Type B pancreatic cell (in vitro differentiated cells): Measurements from ENCODE around the gene PTPRA. TPM values are rescaled to one million over a fixed set of nuclear protein-coding genes. Genes with fewer than 3 reads are reported as not detected.

Source experiments
- DNase-seq: peaks from one replicate; pipeline ENCODE4 v3.0.0; 2021; ENCODE audit warnings: mixed read lengths; ENCODE audit not compliant: unreplicated experiment; ENCODE audit errors: extremely low spot score
- H3K27ac Mint-ChIP-seq: 2 replicates; pipeline ENCODE4 v1.8.0; 2021; ENCODE audit warnings: mild to moderate bottlenecking, mixed read lengths
- H3K27me3 Mint-ChIP-seq: 2 replicates; pipeline ENCODE4 v1.8.0; 2021; ENCODE audit warnings: mixed read lengths
- H3K36me3 Mint-ChIP-seq: 2 replicates; pipeline ENCODE4 v1.8.0; 2021; ENCODE audit warnings: mixed read lengths
- H3K4me1 Mint-ChIP-seq: one replicate; pipeline ENCODE4 v1.8.0; 2021; ENCODE audit warnings: mixed read lengths; ENCODE audit not compliant: unreplicated experiment
- H3K4me3 Mint-ChIP-seq: 2 replicates; pipeline ENCODE4 v1.8.0; 2021; ENCODE audit warnings: mild to moderate bottlenecking, mixed read lengths
- H3K9me3 Mint-ChIP-seq: 2 replicates; pipeline ENCODE4 v1.8.0; 2021; ENCODE audit warnings: mixed read lengths
- CTCF ChIP-seq: fragments of 200-600 bp; sonication (generic); conservative IDR thresholded peaks from 2 replicates; pipeline ENCODE4 v1.5.0; 2021; ENCODE audit warnings: antibody characterized with exemption, mild to moderate bottlenecking
- total RNA-seq: library from RNA; stranded (reverse); gene quantifications from 2 replicates; pipeline ENCODE4 v1.2.1, GENCODE V29; 2021; ENCODE audit warnings: low replicate concordance

Gene PTPRA
- total RNA-seq, 1 donor from 2014 or later: 73.8 TPM

DNA sequence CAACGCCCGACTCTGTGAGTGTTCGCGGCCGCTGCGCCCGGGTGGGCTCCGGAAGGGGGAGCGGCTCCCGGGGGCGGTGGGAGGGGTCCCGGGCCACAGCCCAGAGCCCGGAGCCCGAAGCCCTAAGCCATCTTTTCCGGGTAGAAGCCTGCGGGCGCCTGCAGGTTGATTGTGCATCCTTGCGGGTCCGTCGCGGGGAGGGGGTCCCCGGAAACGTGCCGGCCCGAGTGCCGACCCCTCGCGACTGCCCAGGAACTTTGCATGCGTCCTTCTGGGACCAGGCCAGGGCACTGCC is 413 bp downstream of the PTPRA start:
- Mint-ChIP-seq H3K4me1 (peaks cover 31% of the 10 kb centered on the region), H3K36me3 (no peaks in the 10 kb centered on the region), H3K27me3 (peaks cover 30% of the 10 kb centered on the region), H3K4me3 (peak overlapping the region; percentile 93), H3K27ac (peak overlapping the region; percentile 39), H3K9me3 (no peaks in the 10 kb centered on the region)
- no peak for DNase-seq
- TF ChIP-seq CTCF: no peak

GRCh38 chr20:2874456-2874855 is 1.2 kb downstream of the PTPRA start:
- no peak for TF ChIP-seq CTCF
- Mint-ChIP-seq H3K4me1 (peaks cover 32% of the 10 kb centered on the region), H3K4me3 (peak overlapping the region; percentile 93), H3K27me3 (peaks cover 27% of the 10 kb centered on the region), H3K36me3 (no peaks in the 10 kb centered on the region), H3K27ac (no peak overlapping the region), H3K9me3 (no peaks in the 10 kb centered on the region)
- no peak for DNase-seq

GRCh38 chr20:2875690-2876203 is 2.5 kb downstream of the PTPRA start:
- H3K27ac Mint-ChIP-seq: no peak overlapping the region
- no peaks in the 10 kb centered on the region for H3K9me3 Mint-ChIP-seq
- peaks cover 21% of the 10 kb centered on the region for H3K27me3 Mint-ChIP-seq
- DNase-seq: no peak
- TF ChIP-seq CTCF: no peak
- peaks cover 25% of the 10 kb centered on the region for H3K4me1 Mint-ChIP-seq
- H3K36me3 Mint-ChIP-seq: no peaks in the 10 kb centered on the region
- peak overlapping the region; percentile 53 for H3K4me3 Mint-ChIP-seq

DNA sequence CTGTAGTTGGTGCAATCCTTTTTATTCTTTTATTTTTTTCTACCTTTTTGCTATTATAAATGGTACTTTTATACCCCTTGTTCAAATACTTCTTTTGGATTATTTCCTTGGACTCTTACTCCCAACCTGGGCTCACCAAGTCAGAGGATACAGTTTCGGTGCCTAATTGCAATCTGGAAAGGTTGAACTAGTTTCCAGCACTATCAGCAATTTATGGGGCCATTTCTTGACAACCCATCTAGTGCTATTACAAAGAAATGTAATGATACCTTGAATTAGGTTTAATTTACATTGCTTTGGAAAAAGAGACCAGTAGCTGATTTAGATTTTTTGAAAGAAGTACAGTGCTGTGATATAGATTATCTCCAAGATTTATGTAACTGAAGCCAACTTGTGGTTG is 5.2 kb downstream of the PTPRA start:
- TF ChIP-seq CTCF: no peak
- Mint-ChIP-seq H3K4me3 (no peak overlapping the region), H3K36me3 (no peaks in the 10 kb centered on the region), H3K27ac (peak overlapping the region; percentile 17), H3K9me3 (no peaks in the 10 kb centered on the region), H3K4me1 (peaks cover 23% of the 10 kb centered on the region), H3K27me3 (no peaks in the 10 kb centered on the region)
- no peak for DNase-seq

- Mint-ChIP-seq H3K27me3 (no peaks in the 10 kb centered on the region), H3K9me3 (no peaks in the 10 kb centered on the region), H3K27ac (peak overlapping the region; percentile 17), H3K36me3 (peaks cover 4% of the 10 kb centered on the region), H3K4me1 (peaks cover 23% of the 10 kb centered on the region), H3K4me3 (no peak overlapping the region)
- no peak for DNase-seq
- TF ChIP-seq CTCF: no peak
Observed at GRCh38 chr20:2879146-2879545, 5.9 kb downstream of the PTPRA start.

DNA sequence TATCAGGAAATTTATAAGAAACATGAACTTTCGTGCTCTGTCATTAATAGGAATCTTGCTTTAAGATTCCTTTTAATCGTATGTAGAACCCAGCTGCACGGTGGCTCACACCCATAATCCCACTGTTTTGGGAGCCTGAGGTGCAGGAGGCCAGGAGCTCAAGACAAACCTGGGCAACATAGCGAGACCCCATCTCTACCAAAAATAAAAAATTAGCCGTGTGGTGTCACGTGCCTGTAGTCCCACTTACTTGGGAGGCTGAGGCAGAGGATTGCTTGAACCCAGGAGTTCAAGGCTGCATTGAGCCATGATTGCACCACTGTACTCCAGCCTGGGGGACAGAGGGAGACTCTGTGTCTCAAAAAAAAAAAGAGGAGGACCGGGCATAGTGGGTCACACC is 7.4 kb downstream of the PTPRA start:
- Mint-ChIP-seq H3K4me3 (no peak overlapping the region), H3K4me1 (peaks cover 13% of the 10 kb centered on the region), H3K36me3 (peaks cover 4% of the 10 kb centered on the region), H3K27ac (no peak overlapping the region), H3K27me3 (no peaks in the 10 kb centered on the region), H3K9me3 (no peaks in the 10 kb centered on the region)
- no peak for TF ChIP-seq CTCF
- DNase-seq: no peak
